ENCODE results near the gene DLL3. TPM values are rescaled to one million over a fixed set of nuclear protein-coding genes. Genes with fewer than 3 reads are reported as not detected.

The DLL3 gene
- total and polyA plus RNA-seq, 10 of the 15 experiments (the other 5 are each of a cell fraction or from before 2014, with no cell fraction given): 0.18 to 2.0 (median 0.95) TPM

GRCh38 chr19:39497996-39498797 is 550 bp upstream of the DLL3 start (continued):
- TF ChIP-seq MYC (IDR thresholded peaks at IDR 0.05; ENCODE audit: insufficient read depth, insufficient read length, insufficient replicate concordance, low read length, severe bottlenecking): no peak
- no peak for TF ChIP-seq POLR2AphosphoS5 (IDR thresholded peaks at IDR 0.05; ENCODE audit: low read length)
- TF ChIP-seq REST (IDR thresholded peaks at IDR 0.05; ENCODE audit: low read depth, low read length): no peak
- no peak for TF ChIP-seq ELK1 (IDR thresholded peaks at IDR 0.05; ENCODE audit: low read depth, low read length)
- no peak for TF ChIP-seq ZBTB40 (IDR thresholded peaks at IDR 0.05; ENCODE audit: borderline replicate concordance)
- TF ChIP-seq IRF5 (IDR thresholded peaks at IDR 0.05; ENCODE audit: borderline replicate concordance): no peak
- no peak for TF ChIP-seq SMARCA5 (IDR thresholded peaks at IDR 0.05)
- no peak for TF ChIP-seq TARDBP (IDR thresholded peaks at IDR 0.05; ENCODE audit: borderline replicate concordance)
- no peak for TF ChIP-seq HDGF (IDR thresholded peaks at IDR 0.05)
- TF ChIP-seq CHD1 (IDR thresholded peaks at IDR 0.05; ENCODE audit: low read depth, low read length): no peak
- no peak for TF ChIP-seq POLR2A (IDR thresholded peaks at IDR 0.05; ENCODE audit: low read depth, low read length)
- TF ChIP-seq RUNX3 (IDR thresholded peaks at IDR 0.05; ENCODE audit: low read length): no peak
- no peak for TF ChIP-seq FOXK2 (IDR thresholded peaks at IDR 0.05)
- TF ChIP-seq NFYA (IDR thresholded peaks at IDR 0.05; ENCODE audit: borderline replicate concordance, low read depth, low read length): no peak
- no peak for TF ChIP-seq TCF3 (IDR thresholded peaks at IDR 0.05; ENCODE audit: borderline replicate concordance, insufficient read depth, low read depth, low read length)
